HG03175 (cell line): Measurements from ENCODE around the gene AGBL2.
"Not testable (repeated sequence)": the region's sequence is repeated elsewhere in the genome, so short reads cannot be mapped to it uniquely, and the experiment has no call there.

Source experiments
- ATAC-seq: cut with Tn5 transposase; IDR thresholded peaks from one replicate; pipeline ENCODE4 v1.9.1; 2021; ENCODE audit warnings: mild to moderate bottlenecking, moderate library complexity; ENCODE audit not compliant: unreplicated experiment

The AGBL2 gene, protein sequence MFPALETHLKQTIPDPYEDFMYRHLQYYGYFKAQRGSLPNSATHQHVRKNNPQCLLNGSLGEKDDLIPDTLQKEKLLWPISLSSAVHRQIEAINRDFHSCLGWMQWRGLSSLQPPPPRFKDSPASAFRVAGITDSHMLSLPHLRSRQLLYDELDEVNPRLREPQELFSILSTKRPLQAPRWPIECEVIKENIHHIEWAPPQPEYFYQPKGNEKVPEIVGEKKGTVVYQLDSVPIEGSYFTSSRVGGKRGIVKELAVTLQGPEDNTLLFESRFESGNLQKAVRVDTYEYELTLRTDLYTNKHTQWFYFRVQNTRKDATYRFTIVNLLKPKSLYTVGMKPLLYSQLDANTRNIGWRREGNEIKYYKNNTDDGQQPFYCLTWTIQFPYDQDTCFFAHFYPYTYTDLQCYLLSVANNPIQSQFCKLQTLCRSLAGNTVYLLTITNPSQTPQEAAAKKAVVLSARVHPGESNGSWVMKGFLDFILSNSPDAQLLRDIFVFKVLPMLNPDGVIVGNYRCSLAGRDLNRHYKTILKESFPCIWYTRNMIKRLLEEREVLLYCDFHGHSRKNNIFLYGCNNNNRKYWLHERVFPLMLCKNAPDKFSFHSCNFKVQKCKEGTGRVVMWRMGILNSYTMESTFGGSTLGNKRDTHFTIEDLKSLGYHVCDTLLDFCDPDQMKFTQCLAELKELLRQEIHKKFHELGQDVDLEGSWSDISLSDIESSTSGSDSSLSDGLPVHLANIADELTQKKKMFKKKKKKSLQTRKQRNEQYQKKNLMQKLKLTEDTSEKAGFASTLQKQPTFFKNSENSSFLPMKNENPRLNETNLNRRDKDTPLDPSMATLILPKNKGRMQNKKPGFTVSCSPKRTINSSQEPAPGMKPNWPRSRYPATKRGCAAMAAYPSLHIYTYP

DNA sequence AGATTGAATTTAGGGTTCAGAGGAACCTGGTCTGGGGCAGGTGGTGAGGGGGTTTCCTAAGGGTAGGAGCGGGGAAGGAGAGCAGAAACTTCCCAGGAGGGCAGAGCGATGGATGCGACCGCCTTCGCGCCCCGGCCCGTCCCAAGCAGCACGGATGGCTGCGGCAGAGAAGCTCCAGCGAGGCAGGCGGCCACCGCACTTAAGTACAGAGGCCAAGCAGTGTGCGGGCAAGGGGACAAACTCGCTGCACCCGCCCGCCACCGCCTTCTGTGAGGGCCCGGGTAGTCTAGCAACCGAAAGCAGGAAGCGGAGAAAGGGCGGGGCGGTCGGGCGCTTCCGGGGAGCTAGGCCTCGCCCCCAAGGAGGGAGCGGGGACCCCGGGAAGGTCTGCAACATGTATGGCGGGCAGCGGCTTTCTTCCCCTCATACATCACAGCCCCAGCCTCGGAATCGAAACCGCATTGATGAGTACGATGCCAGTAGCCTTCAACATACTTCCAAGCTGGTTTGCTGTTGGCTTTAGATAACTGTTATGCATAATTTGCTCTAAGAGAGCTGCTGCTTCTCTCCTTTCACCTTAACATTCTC lies at the start of gene AGBL2:
Gene AGBL2, minus strand, starts transcription at position 288 of the 588 bp plus-strand sequence. CDS start 719 bp downstream, outside the sequence.
- peak; percentile 99 for ATAC-seq

DNA sequence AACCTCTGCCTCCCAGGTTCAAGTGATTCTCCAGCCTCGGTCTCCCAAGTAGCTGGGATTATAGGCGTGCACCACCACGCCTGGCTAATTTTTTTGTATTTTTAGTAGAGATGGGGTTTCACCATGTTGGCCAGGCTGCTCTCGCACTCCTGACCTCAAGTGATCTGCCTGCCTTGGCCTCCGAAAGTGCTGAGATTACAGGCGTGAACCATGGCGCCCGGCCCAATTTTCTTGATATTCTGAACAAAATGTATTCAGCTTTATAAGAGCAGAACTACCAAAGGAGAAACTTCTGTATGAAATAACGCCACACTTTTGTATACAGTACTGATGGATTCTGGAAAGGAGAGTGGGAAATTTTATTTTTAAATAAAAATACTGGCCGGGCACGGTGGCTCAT lies 44.1 kb upstream of the AGBL2 start:
- not testable (repeated sequence) for ATAC-seq

DNA sequence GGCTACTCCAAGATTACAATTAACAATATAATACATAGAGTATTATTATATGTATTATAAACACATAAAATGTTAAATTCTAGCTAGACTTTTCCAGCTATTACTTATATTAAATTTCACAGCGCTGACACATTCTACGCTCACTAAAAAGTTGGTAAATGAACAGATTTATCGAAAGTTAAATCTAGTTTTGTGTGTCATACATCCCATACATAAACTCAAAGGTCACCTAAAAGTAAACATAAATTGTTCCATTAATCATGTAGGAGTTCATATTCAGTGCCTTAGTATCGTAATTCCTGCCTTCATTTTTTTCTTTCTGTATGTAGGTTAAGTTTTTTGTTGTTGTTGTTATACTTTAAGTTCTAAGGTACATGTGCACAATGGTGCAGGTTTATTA lies 41.0 kb upstream of the AGBL2 start:
- no peak for ATAC-seq

DNA sequence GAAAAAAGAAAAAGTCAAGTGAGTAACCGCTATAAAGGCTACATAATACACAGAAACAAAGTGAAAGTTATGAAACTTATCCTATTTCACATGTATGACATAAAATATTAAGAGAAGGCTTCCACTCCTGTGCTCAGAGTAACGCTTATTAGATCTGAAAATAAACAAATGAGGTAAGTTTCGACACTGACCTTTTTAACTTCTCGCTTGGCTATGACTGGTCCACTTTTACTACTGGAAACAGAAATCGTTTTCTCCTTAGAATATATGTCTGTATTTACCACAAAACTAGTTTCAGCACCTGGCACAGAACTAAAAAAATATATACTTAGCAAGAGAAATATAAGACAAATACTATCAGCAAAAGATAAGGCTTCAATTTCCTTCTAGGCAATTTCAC lies 35.6 kb upstream of the AGBL2 start:
- ATAC-seq = no peak

DNA sequence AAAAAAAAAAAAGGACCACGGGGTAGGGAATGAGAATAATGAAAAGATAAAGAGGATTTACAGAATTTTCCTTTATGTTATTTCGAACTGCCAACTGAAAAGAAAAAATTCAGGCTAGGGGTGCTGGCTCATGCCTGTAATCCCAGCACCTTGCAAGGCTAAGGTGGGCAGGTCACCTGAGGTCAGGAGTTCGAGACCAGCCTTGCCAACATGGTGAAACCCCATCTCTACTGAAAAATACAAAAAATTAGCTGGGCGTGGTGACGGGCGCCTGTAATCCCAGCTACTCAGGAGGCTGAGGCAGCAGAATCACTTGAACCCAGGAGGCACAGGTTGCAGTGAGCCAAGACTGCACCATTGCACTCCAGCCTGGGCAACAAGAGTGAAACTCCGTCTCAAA lies 27.3 kb upstream of the AGBL2 start:
- not testable (repeated sequence) for ATAC-seq

DNA sequence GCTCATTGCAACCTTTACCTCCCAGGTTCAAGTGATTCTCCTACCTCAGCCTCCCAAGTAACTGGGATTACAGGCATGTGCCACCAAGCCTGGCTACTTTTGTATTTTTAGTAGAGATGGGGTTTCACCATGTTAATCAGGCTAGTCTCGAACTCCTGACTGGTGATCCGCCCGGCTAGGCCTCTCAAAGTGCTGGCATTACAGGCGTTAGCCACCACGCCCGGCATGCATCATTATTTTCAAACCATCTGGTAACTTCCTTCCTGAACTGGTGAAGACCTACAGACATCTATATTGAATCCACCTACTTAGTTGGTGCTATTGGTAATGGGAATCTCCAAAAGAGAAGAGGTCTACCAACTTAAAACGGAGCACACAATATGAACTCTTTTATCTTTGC lies 22.6 kb upstream of the AGBL2 start:
- not testable (repeated sequence) for ATAC-seq

DNA sequence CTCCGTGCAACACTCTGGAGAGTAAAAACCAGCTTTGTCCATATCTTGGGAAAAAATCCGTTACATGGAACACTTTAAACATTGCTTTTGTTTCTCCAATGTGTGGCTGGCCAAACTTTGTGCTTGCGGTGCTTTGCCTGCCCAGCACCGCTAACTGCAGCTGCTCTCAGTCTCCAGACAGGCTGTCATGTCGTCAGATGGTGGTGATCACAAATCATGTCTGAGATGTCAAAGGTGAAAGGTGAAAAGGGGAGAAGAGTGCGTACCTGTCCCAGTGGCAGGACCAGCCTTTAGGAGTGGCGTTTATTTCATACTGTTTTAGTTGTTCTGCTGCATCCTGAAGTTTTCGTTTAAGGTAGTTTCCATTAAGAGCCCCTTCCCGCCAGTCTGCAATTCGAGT lies 17.1 kb upstream of the AGBL2 start:
- ATAC-seq = no peak

DNA sequence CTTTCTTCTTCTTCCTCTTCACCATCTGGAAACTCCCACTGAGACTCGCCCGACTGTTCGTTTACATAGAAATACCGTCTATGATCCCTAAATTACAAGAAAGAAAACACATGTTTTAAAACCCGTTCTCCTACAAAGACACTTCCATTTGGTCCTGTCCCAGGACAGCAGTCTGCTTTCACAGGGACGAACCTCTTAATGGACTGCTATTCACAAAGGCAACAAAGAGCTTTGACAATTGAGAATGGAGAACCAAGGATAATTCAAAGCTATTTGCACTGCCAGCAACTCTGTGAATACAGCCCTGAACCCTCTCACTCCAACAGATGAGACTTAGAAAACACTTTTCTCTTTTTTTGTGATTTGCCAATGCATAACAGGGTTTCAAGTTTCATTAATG lies 16.3 kb upstream of the AGBL2 start:
- no peak for ATAC-seq

DNA sequence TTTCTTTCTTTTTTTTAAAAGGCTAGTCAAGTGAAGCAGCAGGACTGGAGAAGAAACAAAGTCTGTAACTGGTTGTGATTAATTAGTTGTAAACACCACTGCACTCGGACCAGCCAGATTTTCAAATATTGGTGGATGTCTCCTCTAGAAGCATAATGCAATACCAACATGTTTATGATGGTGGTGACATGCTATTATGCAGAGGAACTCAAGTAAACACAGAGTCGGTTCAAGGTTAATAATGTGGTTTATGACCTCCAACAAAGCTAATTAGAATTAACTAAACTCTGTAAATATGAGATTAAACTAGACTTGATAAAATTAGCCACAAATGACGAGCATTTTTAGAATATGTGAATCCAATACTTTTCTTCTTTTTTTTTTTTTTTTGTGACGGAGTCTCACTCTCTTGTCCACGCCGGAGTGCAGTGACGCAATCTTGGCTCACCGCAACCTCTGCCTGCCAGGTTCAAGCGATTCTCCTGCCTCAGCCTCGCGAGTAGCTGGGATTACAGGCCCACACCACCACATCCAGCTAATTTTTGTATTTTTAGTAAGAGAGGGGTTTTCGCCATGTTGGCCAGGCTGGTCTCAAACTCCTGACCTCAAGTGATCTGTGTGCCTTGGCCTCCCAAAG lies 11.8 kb upstream of the AGBL2 start:
- no peak for ATAC-seq

DNA sequence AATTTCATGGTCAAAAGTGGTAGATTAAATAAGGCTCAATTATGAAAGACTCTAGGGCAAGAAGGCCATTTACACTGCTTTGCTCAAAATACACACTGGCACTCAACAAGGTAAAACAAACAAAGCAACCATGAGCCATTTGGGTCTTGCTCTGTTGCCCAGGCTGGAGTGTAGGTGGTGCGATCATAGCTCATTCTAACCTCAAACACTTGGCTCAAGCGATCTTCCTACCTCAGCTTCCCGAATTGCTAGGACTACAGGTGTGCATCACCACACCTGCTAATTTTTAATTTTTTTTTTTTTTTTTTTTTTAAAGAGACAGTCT lies 10.9 kb upstream of the AGBL2 start:
- ATAC-seq = no peak

DNA sequence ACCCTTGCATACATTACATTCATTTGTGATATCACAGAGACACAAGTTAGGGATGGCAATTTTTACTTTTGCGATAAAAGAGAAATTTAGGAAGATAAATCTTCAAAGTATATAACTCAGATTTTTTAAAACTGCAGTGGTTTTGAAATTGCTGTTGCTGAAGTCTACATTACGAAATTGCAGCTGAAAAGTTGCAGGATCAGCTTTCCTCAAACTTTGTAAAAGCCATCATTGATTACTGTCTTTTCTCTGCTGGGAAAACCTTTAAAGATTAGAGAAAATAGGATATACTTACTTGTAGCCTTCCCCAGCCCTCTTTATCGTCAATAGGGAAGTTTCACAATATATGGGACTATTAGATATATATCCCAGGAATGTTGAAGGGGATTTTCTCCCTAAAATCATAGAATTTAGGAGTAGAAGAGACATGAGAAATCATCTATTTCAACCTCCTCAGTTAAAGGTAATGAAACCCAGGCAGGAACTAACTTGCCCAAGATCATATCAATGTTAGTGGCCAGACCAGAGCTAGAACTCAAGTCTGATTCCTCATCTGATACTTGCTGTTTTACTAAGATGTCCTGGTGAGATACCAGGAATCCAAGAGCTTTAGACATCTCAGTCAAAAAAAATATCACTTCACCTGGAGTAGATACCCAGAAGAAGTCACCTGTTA lies 10.4 kb upstream of the AGBL2 start:
- ATAC-seq = no peak

DNA sequence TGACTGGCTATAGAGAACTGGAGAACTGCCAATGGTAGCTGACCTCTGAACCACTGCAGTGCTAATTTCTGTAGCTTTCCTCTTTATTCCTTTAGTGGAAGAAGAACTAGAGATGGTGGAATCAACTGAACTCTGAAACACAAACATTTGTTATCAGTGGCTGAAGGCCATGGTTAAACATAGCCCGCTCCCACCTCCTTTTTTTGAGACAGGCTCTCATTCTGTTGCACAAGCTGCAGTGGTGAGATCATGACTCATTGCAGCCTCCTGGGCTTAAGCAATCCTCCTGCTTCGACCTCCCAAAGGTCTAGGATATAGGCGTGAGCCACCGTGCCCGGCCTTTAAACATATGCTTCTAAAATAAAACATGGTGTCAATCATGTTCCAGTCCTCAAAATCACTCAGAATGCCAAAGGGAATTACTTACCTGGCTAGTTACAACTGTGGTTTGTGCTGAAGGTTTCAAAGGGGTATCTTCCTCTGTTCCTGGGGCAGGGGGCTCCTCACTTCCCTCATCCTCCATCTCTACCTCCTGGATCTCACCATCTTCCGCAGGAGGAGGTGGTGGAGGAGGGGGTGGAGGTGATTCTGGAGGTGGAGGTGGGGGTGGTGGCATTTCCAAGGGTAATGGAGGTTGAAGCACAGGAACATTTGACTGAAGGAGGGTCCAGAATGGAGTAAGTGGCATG lies 9.0 kb upstream of the AGBL2 start:
- no peak for ATAC-seq

DNA sequence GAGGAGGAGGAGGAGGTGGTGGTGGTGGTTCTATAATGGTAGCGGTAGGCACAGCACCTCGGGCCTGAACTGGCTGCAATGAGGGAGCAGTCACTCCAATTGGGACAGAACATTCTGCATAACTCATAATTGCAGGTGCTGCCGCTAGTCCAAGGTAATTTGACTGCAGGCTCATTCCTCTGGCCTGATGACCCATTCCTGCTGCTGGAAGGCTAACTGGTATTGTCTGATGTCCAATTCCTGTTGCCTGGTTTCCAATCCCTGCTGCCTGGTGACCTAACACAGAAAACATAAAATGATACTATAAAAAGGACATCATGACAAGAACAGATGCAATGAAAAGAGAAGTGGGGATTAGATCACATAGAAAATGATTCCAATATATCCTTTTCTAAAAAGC lies 7.9 kb upstream of the AGBL2 start:
- ATAC-seq = no peak

DNA sequence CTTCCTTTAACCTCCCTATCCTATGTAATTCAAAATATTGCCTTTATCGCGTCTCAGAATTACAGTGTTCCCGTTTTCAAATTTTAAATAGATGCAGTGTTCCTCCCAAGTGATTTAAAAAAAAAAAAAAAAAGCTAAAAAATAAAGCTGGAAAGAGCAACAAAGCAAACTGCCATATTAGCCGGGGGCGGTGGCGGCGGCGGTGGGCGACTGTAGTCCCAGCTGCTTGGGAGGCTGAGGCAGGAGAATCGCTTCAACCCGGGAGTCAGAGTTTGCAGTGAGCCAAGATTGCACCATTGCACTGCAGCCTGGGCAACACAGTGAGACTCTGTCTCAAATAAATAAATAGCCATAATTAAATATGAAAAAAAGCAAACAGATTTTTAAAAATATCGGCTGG lies 5.5 kb upstream of the AGBL2 start:
- no peak for ATAC-seq

DNA sequence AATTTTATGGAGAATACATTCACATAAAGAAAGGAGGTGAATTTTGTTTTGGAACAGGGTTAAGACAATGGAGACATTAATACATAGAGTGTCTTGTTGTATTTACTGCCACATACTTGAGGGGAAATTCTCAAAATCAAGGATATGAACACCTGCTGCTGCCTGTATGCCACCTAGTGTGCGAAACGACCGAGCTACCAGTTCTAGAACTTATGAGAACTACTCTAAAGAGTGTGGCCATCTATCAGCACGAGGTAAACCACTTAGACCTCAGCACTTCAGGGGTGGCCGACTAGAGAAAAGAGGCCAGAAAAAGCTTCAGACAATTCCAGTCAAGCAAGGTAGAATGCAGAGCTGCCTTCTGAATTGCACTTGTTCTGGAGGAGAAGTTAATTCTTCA lies 1.5 kb upstream of the AGBL2 start:
- no peak for ATAC-seq

DNA sequence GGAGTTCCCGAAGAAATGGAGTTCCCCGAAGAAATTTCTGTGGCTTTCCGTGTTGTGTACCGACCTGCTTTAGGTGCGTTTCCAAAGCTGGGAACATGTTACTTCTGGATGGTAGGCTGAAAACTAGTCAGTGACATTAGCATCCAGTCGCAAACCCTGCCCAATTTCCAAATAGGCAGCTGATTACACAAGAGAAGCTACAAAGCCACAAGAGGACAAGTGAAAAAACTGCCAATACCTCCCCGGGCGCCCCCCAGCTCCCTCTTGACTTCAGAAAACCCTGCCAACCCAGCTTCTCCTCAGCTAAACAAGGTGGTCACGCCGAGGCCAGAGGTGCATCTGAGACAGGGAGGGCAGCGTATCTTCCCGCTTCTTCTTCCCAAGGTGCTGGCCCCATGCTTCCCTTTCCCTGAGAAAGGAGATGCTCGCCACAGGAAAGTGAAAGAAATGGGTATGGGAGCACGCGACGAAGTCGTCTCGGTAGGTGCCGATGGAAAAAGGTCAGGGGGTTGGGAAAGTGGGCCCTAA lies 551 bp downstream of the AGBL2 start:
- ATAC-seq = no peak

DNA sequence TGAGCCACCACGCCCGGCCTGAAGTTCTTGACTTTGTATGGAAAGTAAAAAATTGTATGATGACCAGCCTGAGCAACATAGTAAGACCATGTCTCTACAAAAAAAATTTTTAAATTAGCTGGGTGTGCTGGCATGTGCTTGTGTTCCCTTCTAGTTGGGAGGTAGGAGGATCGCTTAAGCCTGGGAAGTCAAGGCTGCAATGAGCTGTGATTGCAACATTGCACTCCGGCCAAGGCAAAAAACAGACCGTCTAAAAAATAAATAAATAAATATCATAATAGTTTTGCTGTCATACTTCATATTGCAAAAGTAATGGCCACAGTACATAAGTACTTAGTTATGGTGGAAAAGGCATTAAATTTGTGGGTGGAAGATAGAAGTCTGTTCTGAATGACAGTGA lies 3.4 kb downstream of the AGBL2 start:
- ATAC-seq = no peak

DNA sequence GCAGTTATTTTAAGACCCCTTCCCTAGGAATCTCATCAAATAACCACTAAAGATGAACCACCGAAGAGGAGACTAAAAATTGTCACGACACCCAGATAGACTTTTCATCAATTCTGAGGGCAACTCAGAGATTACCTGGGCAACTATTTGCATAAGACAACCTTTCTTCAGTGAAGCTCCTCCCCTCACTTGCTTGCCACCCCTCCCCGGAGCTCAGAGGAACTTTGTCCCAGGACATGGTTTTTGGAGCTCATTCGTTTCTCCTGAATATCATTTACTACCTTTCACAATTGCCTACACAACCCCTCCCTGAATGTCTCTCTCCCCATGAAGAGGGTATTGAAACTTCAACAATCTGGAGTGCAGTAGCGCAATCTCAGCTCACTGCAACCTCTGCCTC lies 3.9 kb downstream of the AGBL2 start:
- ATAC-seq = no peak

DNA sequence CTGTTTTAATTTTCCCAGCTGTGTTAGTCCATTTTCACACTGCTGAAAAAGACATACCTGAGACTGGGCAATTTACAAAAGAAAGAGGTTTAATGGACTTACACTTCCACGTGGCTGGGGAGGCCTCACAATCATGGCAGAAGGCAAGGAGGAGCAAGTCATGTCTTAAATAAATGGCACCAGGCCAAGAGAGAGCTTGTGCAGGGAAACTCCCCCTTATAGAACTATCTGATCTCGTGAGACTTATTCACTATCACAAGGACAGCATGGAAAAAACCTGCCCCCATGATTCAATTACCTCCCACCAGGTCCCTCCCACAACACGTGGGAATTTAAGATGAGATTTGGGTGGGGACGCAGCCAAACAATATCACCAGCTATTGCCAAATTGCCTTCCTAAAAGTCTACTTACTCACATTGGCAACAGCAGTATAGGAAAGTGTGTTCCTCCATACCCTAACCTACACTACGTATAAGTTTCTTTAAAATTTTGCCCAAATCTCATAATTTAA lies 7.8 kb downstream of the AGBL2 start:
- ATAC-seq = not testable (repeated sequence)

DNA sequence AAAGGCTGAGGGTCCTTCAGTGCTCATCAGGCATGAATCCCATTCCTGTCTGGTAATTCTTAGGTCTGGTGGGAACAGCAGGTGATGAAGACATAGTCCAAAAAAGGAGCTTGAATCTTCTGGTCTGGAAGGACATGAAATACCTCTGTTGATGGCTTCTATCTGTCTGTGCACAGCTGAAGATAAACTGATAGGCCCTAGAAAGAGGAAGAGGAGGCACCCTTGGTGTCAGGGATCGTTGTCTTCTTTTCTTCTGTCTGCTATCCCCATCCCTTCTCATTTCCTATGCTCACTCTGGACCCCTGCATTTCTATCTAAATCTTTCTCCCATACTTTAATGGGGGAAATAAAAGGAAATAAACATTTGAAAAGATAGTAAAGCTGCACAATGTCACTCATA lies 9.4 kb downstream of the AGBL2 start:
- no peak for ATAC-seq
